ENCODE data around the gene KIF16B.
"Not testable (repeated sequence)": the region's sequence is repeated elsewhere in the genome, so short reads cannot be mapped to it uniquely, and the experiment has no call there.

Gene KIF16B

DNA sequence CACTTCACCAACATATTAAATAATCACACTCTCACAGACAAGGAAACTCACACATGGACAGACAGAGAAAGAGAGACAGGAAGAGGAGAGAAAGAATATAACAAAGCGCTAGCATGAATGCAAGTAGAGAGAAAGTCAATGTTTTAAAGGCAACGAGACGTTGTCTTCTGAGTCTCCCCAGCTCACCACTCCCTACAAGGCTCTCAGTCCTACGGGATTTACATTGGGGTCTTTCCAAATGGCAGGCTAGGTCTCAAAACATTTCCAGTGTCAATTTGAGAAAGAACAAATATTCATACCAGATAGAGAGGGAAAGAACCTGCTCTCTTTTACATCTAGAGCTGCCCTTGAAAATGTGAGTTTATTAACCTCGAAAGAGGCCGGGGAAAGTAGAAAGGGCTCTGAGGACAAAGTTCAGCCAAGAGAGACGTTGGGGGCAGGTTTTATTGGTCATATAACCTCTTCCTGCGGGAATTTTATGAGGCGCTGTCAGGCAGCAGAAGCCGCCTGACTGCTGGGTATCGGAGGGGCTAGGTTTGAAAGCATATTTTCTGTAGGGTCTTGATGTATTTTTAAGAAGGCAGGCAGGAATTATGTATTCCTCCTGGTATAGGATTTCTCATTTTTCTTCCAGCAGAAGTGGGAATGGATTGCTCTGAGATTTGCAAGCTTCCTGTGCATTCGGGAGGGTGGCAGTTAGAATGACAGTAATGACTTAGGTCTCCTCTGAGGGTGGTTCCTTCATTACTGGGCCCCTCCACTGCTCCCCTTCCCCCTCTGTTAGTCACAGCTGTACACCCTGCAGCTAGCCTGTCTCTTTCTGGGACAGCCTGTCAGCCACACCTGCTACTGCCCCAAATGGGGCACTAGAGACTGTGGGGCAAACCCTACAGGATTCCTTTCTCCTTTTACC lies 34.4 kb upstream of the KIF16B start:
- Mint-ChIP-seq H3K4me1 (ENCODE audit: low read depth) (no peaks in the 10 kb centered on the region), H3K4me3 (no peak overlapping the region), H3K36me3 (ENCODE audit: low read depth) (no peaks in the 10 kb centered on the region), H3K9me3 (no peaks in the 10 kb centered on the region), H3K27ac (no peak overlapping the region), H3K27me3 (peaks cover 11% of the 10 kb centered on the region)
- DNase-seq = no peak

- no peak overlapping the region for H3K4me3 Mint-ChIP-seq
- no peaks in the 10 kb centered on the region for H3K36me3 Mint-ChIP-seq (ENCODE audit: low read depth)
- H3K4me1 Mint-ChIP-seq (ENCODE audit: low read depth) = no peaks in the 10 kb centered on the region
- H3K9me3 Mint-ChIP-seq = no peaks in the 10 kb centered on the region
- H3K27ac Mint-ChIP-seq = no peak overlapping the region
- H3K27me3 Mint-ChIP-seq = peaks cover 10% of the 10 kb centered on the region
- DNase-seq = no peak
Observed at GRCh38 chr20:16606468-16607070, 33.3 kb upstream of the KIF16B start.

- H3K36me3 Mint-ChIP-seq (ENCODE audit: low read depth) = no peaks in the 10 kb centered on the region
- no peaks in the 10 kb centered on the region for H3K9me3 Mint-ChIP-seq
- no peak for DNase-seq
- peaks cover 12% of the 10 kb centered on the region for H3K27me3 Mint-ChIP-seq
- H3K27ac Mint-ChIP-seq = no peak overlapping the region
- H3K4me3 Mint-ChIP-seq = no peak overlapping the region
- peaks cover 6% of the 10 kb centered on the region for H3K4me1 Mint-ChIP-seq (ENCODE audit: low read depth)
Observed at GRCh38 chr20:16601047-16601446, 27.8 kb upstream of the KIF16B start.

- H3K36me3 Mint-ChIP-seq (ENCODE audit: low read depth) = no peaks in the 10 kb centered on the region
- H3K27me3 Mint-ChIP-seq = peaks cover 19% of the 10 kb centered on the region
- H3K4me1 Mint-ChIP-seq (ENCODE audit: low read depth) = peaks cover 6% of the 10 kb centered on the region
- no peaks in the 10 kb centered on the region for H3K9me3 Mint-ChIP-seq
- no peak overlapping the region for H3K4me3 Mint-ChIP-seq
- H3K27ac Mint-ChIP-seq = no peak overlapping the region
- no peak for DNase-seq
Observed at GRCh38 chr20:16599257-16599656, 26.0 kb upstream of the KIF16B start.

DNA sequence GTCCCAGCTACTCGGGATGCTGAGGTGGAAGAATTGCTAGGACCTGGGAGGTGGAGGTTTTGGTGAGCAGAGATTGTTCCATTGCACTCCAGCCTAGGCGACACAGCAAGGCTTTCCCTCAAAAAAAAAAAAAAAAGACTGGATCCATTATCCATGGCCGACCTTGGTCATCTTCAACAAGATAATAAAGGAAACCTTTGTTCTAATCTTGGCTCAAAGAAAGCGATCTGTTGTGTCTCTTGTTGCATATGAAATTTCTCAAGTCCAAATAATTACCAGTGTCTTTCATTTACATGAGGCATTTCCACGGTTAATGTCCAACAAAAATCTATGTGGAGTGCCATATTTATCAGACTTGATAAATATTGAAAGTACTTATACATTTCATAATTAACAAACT lies 23.7 kb upstream of the KIF16B start:
- H3K27me3 Mint-ChIP-seq = peaks cover 32% of the 10 kb centered on the region
- no peak overlapping the region for H3K4me3 Mint-ChIP-seq
- DNase-seq = no peak
- H3K36me3 Mint-ChIP-seq (ENCODE audit: low read depth) = no peaks in the 10 kb centered on the region
- no peak overlapping the region for H3K27ac Mint-ChIP-seq
- no peaks in the 10 kb centered on the region for H3K9me3 Mint-ChIP-seq
- peaks cover 6% of the 10 kb centered on the region for H3K4me1 Mint-ChIP-seq (ENCODE audit: low read depth)

DNA sequence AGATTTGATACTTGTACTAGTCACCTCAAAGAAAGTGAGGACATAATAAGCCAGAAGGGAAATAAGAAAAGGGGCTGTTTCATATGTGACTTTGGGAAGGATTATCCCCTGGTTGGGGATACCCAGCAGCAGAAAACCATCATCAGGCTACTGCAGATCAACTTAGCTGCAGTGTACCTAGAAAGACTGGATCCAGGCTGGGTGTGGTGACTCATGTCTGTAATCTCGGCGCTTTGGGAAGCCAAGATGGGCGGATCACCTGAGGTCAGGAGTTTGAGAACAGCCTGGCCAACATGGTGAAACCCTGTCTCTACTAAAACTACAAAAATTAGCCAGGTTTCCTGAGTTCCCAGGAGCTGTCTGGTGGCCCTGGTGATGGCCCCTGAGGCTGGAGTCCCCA lies 23.2 kb upstream of the KIF16B start:
- H3K27me3 Mint-ChIP-seq = peaks cover 37% of the 10 kb centered on the region
- not testable (repeated sequence) for H3K36me3 Mint-ChIP-seq (ENCODE audit: low read depth); DNase-seq; H3K27ac Mint-ChIP-seq; H3K4me3 Mint-ChIP-seq; H3K9me3 Mint-ChIP-seq; H3K4me1 Mint-ChIP-seq (ENCODE audit: low read depth)

GRCh38 chr20:16595376-16595775 lies 22.1 kb upstream of the KIF16B start:
- H3K27ac Mint-ChIP-seq = no peak overlapping the region
- H3K36me3 Mint-ChIP-seq (ENCODE audit: low read depth) = no peaks in the 10 kb centered on the region
- peaks cover 6% of the 10 kb centered on the region for H3K4me1 Mint-ChIP-seq (ENCODE audit: low read depth)
- DNase-seq = no peak
- peaks cover 35% of the 10 kb centered on the region for H3K27me3 Mint-ChIP-seq
- H3K4me3 Mint-ChIP-seq = no peak overlapping the region
- H3K9me3 Mint-ChIP-seq = no peaks in the 10 kb centered on the region

DNA sequence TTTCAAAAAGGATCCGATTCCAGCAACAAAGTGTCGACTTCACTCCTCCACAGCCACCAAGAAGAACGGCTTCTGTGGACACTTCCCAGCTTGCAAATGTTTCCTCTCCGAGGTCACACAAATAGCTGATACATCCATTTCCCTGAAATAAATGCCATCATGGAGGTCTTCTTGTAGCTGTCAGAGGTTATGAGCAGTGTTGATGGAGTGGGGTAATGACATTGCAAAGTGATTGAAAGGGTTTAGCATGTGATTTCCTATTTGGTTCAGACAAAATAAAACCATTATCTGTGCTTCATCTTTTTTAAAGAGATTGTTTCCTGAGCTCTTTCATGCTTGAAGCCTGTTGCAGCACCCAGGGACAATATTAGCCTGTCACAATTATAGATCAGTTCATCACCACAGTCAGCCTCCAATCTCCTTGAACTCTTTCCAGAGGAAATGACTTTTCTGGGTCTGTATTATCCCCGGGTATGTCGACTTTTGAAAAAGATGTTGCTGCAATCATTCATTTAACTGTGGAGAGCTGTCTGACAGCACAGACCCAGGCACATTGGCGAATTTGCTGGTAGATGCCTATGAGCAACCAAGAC lies 16.9 kb upstream of the KIF16B start:
- no peak for DNase-seq
- Mint-ChIP-seq H3K27me3 (peaks cover 43% of the 10 kb centered on the region), H3K36me3 (ENCODE audit: low read depth) (no peaks in the 10 kb centered on the region), H3K4me1 (ENCODE audit: low read depth) (no peaks in the 10 kb centered on the region), H3K27ac (no peak overlapping the region), H3K4me3 (no peak overlapping the region), H3K9me3 (no peaks in the 10 kb centered on the region)

DNA sequence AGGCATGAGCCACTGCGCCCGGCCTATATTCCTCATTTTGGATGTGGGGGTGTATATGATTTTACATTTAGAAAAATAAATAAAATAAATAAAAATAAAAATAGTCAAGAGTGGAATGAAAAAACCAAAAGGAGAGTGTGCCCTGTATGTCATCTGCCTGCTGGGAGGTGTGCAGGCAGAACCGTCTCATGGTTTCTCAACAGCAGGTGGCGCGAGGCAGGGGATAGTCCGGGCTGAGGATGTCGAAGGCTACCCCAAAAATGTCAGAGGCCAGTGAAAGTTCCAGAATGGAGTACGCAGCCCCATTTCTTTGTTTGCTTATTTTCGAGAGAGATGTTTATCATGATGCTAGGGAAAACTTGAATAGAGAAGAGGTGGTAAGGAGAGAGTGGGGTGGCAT lies 16.4 kb upstream of the KIF16B start:
- Mint-ChIP-seq H3K36me3 (ENCODE audit: low read depth) (no peaks in the 10 kb centered on the region), H3K4me1 (ENCODE audit: low read depth) (no peaks in the 10 kb centered on the region), H3K9me3 (no peaks in the 10 kb centered on the region), H3K4me3 (no peak overlapping the region), H3K27ac (no peak overlapping the region), H3K27me3 (peaks cover 43% of the 10 kb centered on the region)
- no peak for DNase-seq

GRCh38 chr20:16588241-16588640 lies 15.0 kb upstream of the KIF16B start:
- Mint-ChIP-seq H3K9me3 (no peaks in the 10 kb centered on the region), H3K27ac (no peak overlapping the region), H3K27me3 (peaks cover 44% of the 10 kb centered on the region), H3K4me3 (no peak overlapping the region), H3K36me3 (ENCODE audit: low read depth) (no peaks in the 10 kb centered on the region), H3K4me1 (ENCODE audit: low read depth) (no peaks in the 10 kb centered on the region)
- no peak for DNase-seq

- DNase-seq = no peak
- no peaks in the 10 kb centered on the region for H3K9me3 Mint-ChIP-seq
- no peak overlapping the region for H3K4me3 Mint-ChIP-seq
- H3K4me1 Mint-ChIP-seq (ENCODE audit: low read depth) = no peaks in the 10 kb centered on the region
- no peaks in the 10 kb centered on the region for H3K36me3 Mint-ChIP-seq (ENCODE audit: low read depth)
- H3K27me3 Mint-ChIP-seq = peaks cover 42% of the 10 kb centered on the region
- no peak overlapping the region for H3K27ac Mint-ChIP-seq
Observed at GRCh38 chr20:16587066-16587465, 13.8 kb upstream of the KIF16B start.

DNA sequence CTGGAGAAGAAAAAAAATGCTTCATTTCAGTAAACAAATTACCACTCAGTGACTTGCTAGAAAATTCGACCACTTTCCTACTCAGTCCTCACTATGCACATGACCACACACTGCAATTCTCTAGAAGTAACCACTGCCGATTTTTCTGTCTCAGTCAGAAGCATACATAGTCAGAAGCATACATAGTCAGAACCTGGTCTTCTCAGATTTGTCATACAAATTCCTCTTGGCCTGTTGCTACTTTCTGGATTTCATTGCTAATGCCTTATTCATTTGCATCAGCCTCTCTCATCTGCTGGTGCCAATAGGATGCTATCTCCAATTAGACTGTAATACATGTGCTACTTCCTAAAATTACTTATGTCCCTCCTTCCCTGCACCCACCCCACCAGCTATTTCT lies 10.2 kb upstream of the KIF16B start:
- no peak for DNase-seq
- Mint-ChIP-seq H3K27me3 (peaks cover 32% of the 10 kb centered on the region), H3K9me3 (no peaks in the 10 kb centered on the region), H3K4me1 (ENCODE audit: low read depth) (no peaks in the 10 kb centered on the region), H3K36me3 (ENCODE audit: low read depth) (no peaks in the 10 kb centered on the region), H3K4me3 (no peak overlapping the region), H3K27ac (no peak overlapping the region)

DNA sequence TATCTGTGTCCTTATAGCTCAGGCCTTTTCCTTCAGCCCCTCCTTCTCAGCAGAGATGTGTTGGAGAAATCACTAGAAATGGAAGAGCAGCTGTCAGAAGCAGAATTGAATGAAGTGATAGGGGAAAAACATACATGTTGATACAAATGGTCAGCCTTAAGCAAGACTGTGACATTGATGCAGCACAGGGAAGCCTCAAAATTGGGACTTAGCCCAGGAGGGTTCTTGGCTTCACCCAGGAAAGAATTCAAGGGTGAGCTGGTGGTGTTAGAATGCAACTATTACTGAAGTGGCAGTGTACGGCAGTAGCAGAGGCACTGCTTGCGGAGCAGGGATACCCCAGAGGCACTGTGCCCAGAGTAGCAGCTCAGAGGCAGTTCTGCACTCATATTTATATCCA lies 8.0 kb upstream of the KIF16B start:
- DNase-seq = no peak
- peaks cover 17% of the 10 kb centered on the region for H3K27me3 Mint-ChIP-seq
- no peak overlapping the region for H3K4me3 Mint-ChIP-seq
- H3K36me3 Mint-ChIP-seq (ENCODE audit: low read depth) = no peaks in the 10 kb centered on the region
- no peaks in the 10 kb centered on the region for H3K9me3 Mint-ChIP-seq
- no peaks in the 10 kb centered on the region for H3K4me1 Mint-ChIP-seq (ENCODE audit: low read depth)
- H3K27ac Mint-ChIP-seq = no peak overlapping the region

GRCh38 chr20:16580620-16581019 lies 7.4 kb upstream of the KIF16B start:
- H3K27me3 Mint-ChIP-seq = peaks cover 17% of the 10 kb centered on the region
- H3K9me3 Mint-ChIP-seq = no peaks in the 10 kb centered on the region
- H3K36me3 Mint-ChIP-seq (ENCODE audit: low read depth) = no peaks in the 10 kb centered on the region
- no peak overlapping the region for H3K27ac Mint-ChIP-seq
- no peak for DNase-seq
- H3K4me1 Mint-ChIP-seq (ENCODE audit: low read depth) = peaks cover 5% of the 10 kb centered on the region
- H3K4me3 Mint-ChIP-seq = no peak overlapping the region

- Mint-ChIP-seq H3K9me3 (no peaks in the 10 kb centered on the region), H3K4me1 (ENCODE audit: low read depth) (peaks cover 10% of the 10 kb centered on the region), H3K36me3 (ENCODE audit: low read depth) (no peaks in the 10 kb centered on the region), H3K27me3 (peaks cover 17% of the 10 kb centered on the region), H3K27ac (no peak overlapping the region), H3K4me3 (no peak overlapping the region)
- no peak for DNase-seq
Observed at GRCh38 chr20:16580147-16580546, 6.9 kb upstream of the KIF16B start.
